Measurements from ENCODE around the gene SPDYE5.

SPDYE5 gene

GRCh38 chr7:75537731-75538130, 45.6 kb downstream of the SPDYE5 start:
- no peak for DNase-seq

- no peak for DNase-seq
These were observed 54.3 kb downstream of the SPDYE5 start for GRCh38 chr7:75546237-75547015.

All from GDM1 (cell line).